SU-DHL-6 (cell line): ENCODE data around the gene RBM15B.

Experiments used
- H2AFZ ChIP-seq: fragments of 200-600 bp; sonication (generic); 2 replicates; pipeline ENCODE4 v1.6.1; 2014; ENCODE audit warnings: low read depth, mild to moderate bottlenecking, moderate library complexity, mixed read lengths, antibody characterized with exemption, low read length; ENCODE audit not compliant: severe bottlenecking
- H3F3A ChIP-seq: fragments of 200-600 bp; shearing (Covaris generic); 2 replicates; pipeline ENCODE4 v1.6.0; 2016; ENCODE audit warnings: antibody characterized with exemption, mild to moderate bottlenecking; ENCODE audit not compliant: insufficient read depth
- H3K27ac ChIP-seq: fragments of 200-600 bp; sonication (generic); 2 replicates; pipeline ENCODE4 v1.5.1; 2016; ENCODE audit warnings: low read depth, mild to moderate bottlenecking, low read length, moderate library complexity, mixed read lengths
- H3K27me3 ChIP-seq: fragments of 200-600 bp; sonication (generic), shearing (Covaris generic); 2 replicates; pipeline ENCODE4 v1.6.0; 2014; ENCODE audit warnings: mild to moderate bottlenecking, low read length
- H3K36me3 ChIP-seq: fragments of 200-600 bp; sonication (generic); 2 replicates; pipeline ENCODE4 v1.6.1; 2014; ENCODE audit warnings: mild to moderate bottlenecking, low read length, mixed read lengths
- H3K4me2 ChIP-seq: fragments of 300-600, 200-600 bp; shearing (Covaris generic), sonication (generic); 2 replicates; pipeline ENCODE4 v1.6.0; 2014; ENCODE audit warnings: low read length, low read depth, mild to moderate bottlenecking; ENCODE audit not compliant: poor library complexity, severe bottlenecking
- H3K4me3 ChIP-seq: fragments of 200-600 bp; sonication (generic); 2 replicates; pipeline ENCODE4 v1.5.1; 2014; ENCODE audit warnings: antibody characterized with exemption, low read length, mild to moderate bottlenecking, mixed read lengths; ENCODE audit not compliant: insufficient read depth, poor library complexity, severe bottlenecking
- H3K79me2 ChIP-seq: fragments of 200-600 bp; sonication (generic); 2 replicates; pipeline ENCODE4 v1.6.1; 2014; ENCODE audit warnings: mild to moderate bottlenecking, low read length, moderate library complexity; ENCODE audit not compliant: insufficient read depth
- H3K9ac ChIP-seq: fragments of 200-600 bp; sonication (generic); 2 replicates; pipeline ENCODE4 v1.7.0; 2014; ENCODE audit warnings: mild to moderate bottlenecking, low read length
- H3K9me2 ChIP-seq: fragments of 200-600 bp; sonication (generic); replicated peaks from 2 replicates; pipeline ENCODE4 v1.6.1; 2014; ENCODE audit warnings: low read length; ENCODE audit not compliant: insufficient read depth
- H3K9me3 ChIP-seq: fragments of 200-600 bp; sonication (generic); 2 replicates; pipeline ENCODE4 v1.6.1; 2014; ENCODE audit warnings: low read length, mixed read lengths; ENCODE audit not compliant: insufficient read depth
- H4K20me1 ChIP-seq: fragments of 200-600 bp; sonication (generic); 2 replicates; pipeline ENCODE4 v1.6.1; 2014; ENCODE audit warnings: low read depth, mild to moderate bottlenecking, antibody characterized with exemption, low read length, moderate library complexity, mixed read lengths
- CTCF ChIP-seq: fragments of 200-600 bp; sonication (generic); IDR thresholded peaks from one replicate; pipeline ENCODE4 v1.5.1; 2017; ENCODE audit warnings: antibody characterized with exemption, mild to moderate bottlenecking, low read length, moderate library complexity; ENCODE audit not compliant: insufficient read depth, poor library complexity, severe bottlenecking
- EZH2phosphoT487 ChIP-seq: fragments of 200-600 bp; sonication (generic), shearing (Covaris generic); conservative IDR thresholded peaks from 2 replicates; pipeline ENCODE4 v1.6.1; 2018; ENCODE audit warnings: mild to moderate bottlenecking, antibody characterized with exemption, low read length, moderate library complexity, mixed read lengths

Gene RBM15B

DNA sequence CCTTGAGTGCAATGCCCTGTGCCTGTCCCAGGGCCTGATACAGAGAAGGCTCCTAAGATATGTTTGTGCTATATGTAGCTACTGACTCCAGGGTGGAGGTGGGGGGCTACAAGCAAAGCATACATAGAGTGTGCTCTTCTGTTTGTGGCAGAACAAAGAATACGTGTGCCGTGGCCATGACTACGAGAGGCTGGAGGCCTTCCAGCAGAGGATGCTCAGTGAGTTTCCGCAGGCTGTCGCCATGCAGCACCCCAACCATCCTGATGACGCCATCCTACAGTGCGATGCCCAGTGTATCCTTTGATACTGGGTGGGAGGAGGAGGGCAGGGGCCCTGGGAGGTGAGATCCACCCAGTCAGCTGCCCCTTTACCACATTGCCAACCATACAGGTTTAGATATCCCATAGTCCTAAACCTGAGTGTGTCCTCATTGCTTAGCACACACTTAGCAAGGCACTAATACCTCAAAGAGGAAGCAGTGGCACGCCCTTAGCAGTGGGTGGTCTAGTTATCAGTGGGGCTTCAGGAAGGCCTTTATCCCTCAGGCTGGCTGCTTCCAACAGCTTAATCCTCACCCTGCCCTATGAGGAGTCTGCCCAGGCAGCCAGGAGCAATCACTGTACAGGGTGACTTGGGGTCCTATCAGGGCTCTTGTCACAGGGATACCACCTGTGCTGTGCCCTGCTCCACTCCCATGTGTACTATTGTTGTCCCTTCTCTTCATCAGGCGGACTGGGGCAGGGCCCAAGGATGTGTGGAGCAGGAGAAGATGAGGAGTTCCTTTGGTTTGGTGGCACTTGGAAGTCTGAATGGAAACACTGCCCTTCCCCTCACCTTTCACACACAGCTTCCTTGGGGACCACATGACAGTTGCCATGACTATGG lies 36.1 kb upstream of the RBM15B start:
- Histone ChIP-seq H3K27ac (no peak overlapping the region), H4K20me1 (no peaks in the 10 kb centered on the region)
- TF ChIP-seq EZH2phosphoT487 (no peak), CTCF (no peak)

DNA sequence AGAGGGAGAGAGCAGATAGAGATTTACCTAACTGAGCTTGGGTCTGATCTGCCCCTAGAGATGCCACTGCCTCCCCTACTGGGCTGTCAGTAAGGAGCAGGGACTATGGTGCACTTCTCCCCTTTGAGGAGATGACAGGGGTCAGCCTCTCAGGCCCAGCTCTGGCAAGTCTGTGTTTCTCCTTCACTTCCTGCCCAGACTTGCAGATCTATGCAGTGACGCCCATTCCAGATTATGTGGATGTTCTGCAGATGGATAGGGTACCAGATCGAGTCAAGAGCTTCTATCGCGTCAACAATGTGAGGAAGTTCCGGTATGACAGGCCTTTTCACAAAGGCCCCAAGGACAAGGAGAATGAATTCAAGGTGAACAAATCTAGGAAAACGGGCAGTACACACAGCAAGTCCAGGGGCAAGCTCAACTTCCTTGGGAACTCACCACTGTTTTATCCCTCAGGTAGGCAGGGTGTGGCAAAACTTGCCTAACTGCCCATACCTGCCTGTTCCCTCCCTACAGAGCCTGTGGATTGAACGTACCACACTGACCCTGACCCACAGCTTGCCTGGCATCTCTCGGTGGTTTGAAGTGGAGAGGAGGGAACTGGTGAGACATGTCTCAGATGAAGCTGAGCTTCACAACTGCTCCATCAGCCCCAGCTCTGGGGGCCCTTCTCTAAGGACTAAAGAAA lies 35.0 kb upstream of the RBM15B start:
- Histone ChIP-seq H3F3A (no peaks in the 10 kb centered on the region), H3K9me2 (no peaks in the 10 kb centered on the region), H4K20me1 (no peaks in the 10 kb centered on the region), H3K4me2 (no peak overlapping the region), H3K79me2 (no peaks in the 10 kb centered on the region), H3K36me3 (no peaks in the 10 kb centered on the region), H3K9me3 (no peaks in the 10 kb centered on the region), H3K9ac (no peak overlapping the region), H3K4me3 (no peak overlapping the region), H2AFZ (no peak overlapping the region), H3K27ac (no peak overlapping the region), H3K27me3 (no peaks in the 10 kb centered on the region)
- no peak for TF ChIP-seq EZH2phosphoT487
- no peak for TF ChIP-seq CTCF

More for the DNA sequence above, 36.1 kb upstream of the RBM15B start:
- H3K36me3 ChIP-seq, result no peaks in the 10 kb centered on the region
- no peak overlapping the region for H3K4me2 ChIP-seq
- H3K79me2 ChIP-seq, result no peaks in the 10 kb centered on the region
- no peaks in the 10 kb centered on the region for H3F3A ChIP-seq
- no peak overlapping the region for H3K4me3 ChIP-seq
- H3K27me3 ChIP-seq, result no peaks in the 10 kb centered on the region
- no peaks in the 10 kb centered on the region for H3K9me3 ChIP-seq
- no peak overlapping the region for H3K9ac ChIP-seq
- H2AFZ ChIP-seq, result no peak overlapping the region
- H3K9me2 ChIP-seq, result no peaks in the 10 kb centered on the region

DNA sequence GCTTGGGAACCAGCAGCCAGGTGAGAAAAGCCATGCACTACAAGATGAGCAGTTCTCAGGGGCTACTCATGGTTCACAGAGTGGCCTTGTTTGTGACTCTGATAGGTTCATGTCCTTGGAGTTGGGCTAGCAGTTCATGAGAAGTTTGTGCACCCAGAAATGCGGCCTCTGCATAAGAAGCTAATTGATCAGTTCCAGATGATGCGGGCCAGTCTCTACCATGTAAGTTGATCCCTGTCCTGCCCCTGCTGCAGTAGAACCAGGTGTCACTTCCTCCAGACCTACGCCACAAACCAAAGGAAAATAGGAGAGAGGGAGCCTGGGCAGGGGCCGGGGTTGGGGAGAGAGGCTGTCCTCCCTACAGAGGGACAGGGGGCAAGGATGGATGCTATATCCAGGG lies 33.2 kb upstream of the RBM15B start:
- Histone ChIP-seq H3K4me3 (no peak overlapping the region), H3K9me2 (no peaks in the 10 kb centered on the region), H3K9ac (no peak overlapping the region), H3F3A (no peaks in the 10 kb centered on the region), H3K9me3 (no peaks in the 10 kb centered on the region), H3K79me2 (no peaks in the 10 kb centered on the region), H3K27ac (no peak overlapping the region), H3K36me3 (no peaks in the 10 kb centered on the region), H3K27me3 (no peaks in the 10 kb centered on the region), H3K4me2 (no peak overlapping the region), H2AFZ (no peak overlapping the region), H4K20me1 (no peaks in the 10 kb centered on the region)
- TF ChIP-seq EZH2phosphoT487 (no peak), CTCF (no peak)
